WERI-Rb-1 (cell line): ENCODE measurements around the gene TBX5.

Experiments used
- DNase-seq: peaks from one replicate; pipeline ENCODE4 v3.0.0-alpha.2; 2020
- H3K27ac ChIP-seq: fragments of 250-450 bp; sonication (Bioruptor Pico); 2 replicates; pipeline ENCODE4 v1.5.1; 2020; ENCODE audit warnings: mild to moderate bottlenecking, moderate library complexity
- H3K27me3 ChIP-seq: fragments of 250-450 bp; sonication (Bioruptor Pico); 2 replicates; pipeline ENCODE4 v1.5.1; 2021; ENCODE audit warnings: mild to moderate bottlenecking, low read depth, moderate library complexity; ENCODE audit not compliant: insufficient read depth, severe bottlenecking
- H3K36me3 ChIP-seq: fragments of 250-450 bp; sonication (Bioruptor Pico); 2 replicates; pipeline ENCODE4 v1.5.1; 2020; ENCODE audit warnings: mild to moderate bottlenecking, moderate library complexity
- H3K4me3 ChIP-seq: 2 replicates; pipeline ENCODE4 v1.5.1; 2011; ENCODE audit warnings: low read depth, mild to moderate bottlenecking, control low read depth, low read length
- H3K9me3 ChIP-seq: fragments of 250-450 bp; sonication (Bioruptor Pico); 2 replicates; pipeline ENCODE4 v1.5.1; 2021; ENCODE audit warnings: mild to moderate bottlenecking, moderate library complexity; ENCODE audit not compliant: severe bottlenecking
- CTCF ChIP-seq: IDR thresholded peaks from 2 replicates; pipeline ENCODE4 v1.5.1; 2011; ENCODE audit warnings: low read depth, mild to moderate bottlenecking, control low read depth, inconsistent platforms, low read length

The TBX5 gene

GRCh38 chr12:114412825-114413749 lies 7.1 kb upstream of the TBX5 start:
- Histone ChIP-seq H3K9me3 (no peaks in the 10 kb centered on the region), H3K27me3 (peaks cover 41% of the 10 kb centered on the region), H3K36me3 (no peaks in the 10 kb centered on the region), H3K4me3 (no peak overlapping the region), H3K27ac (no peak overlapping the region)
- DNase-seq = no peak
- no peak for TF ChIP-seq CTCF

GRCh38 chr12:114412307-114412706 lies 6.4 kb upstream of the TBX5 start:
- peaks cover 38% of the 10 kb centered on the region for H3K27me3 ChIP-seq
- no peak for TF ChIP-seq CTCF

GRCh38 chr12:114411071-114411837 lies 5.3 kb upstream of the TBX5 start:
- Histone ChIP-seq H3K9me3 (no peaks in the 10 kb centered on the region), H3K4me3 (no peak overlapping the region), H3K36me3 (no peaks in the 10 kb centered on the region), H3K27ac (no peak overlapping the region), H3K27me3 (peaks cover 40% of the 10 kb centered on the region)
- TF ChIP-seq CTCF = no peak
- no peak for DNase-seq

More at GRCh38 chr12:114412307-114412706, 6.4 kb upstream of the TBX5 start:
- H3K9me3 ChIP-seq = no peaks in the 10 kb centered on the region
- H3K27ac ChIP-seq = no peak overlapping the region
- H3K4me3 ChIP-seq = no peak overlapping the region
- no peaks in the 10 kb centered on the region for H3K36me3 ChIP-seq
- DNase-seq = no peak

GRCh38 chr12:114409852-114410600 lies 4.1 kb upstream of the TBX5 start:
- DNase-seq = no peak
- no peak overlapping the region for H3K4me3 ChIP-seq
- no peaks in the 10 kb centered on the region for H3K9me3 ChIP-seq
- peaks cover 43% of the 10 kb centered on the region for H3K27me3 ChIP-seq
- no peak for TF ChIP-seq CTCF
- no peak overlapping the region for H3K27ac ChIP-seq
- H3K36me3 ChIP-seq = no peaks in the 10 kb centered on the region

- H3K27me3 ChIP-seq = peaks cover 42% of the 10 kb centered on the region
- TF ChIP-seq CTCF = no peak
- no peak overlapping the region for H3K4me3 ChIP-seq
- DNase-seq = no peak
- no peaks in the 10 kb centered on the region for H3K36me3 ChIP-seq
- H3K27ac ChIP-seq = no peak overlapping the region
- no peaks in the 10 kb centered on the region for H3K9me3 ChIP-seq
Measured at GRCh38 chr12:114408886-114409851, 3.2 kb upstream of the TBX5 start.
